Measurements from ENCODE around the gene RB1. TPM values are rescaled to one million over a fixed set of nuclear protein-coding genes. Genes with fewer than 3 reads are reported as not detected.
A peak's percentile ranks its signal among the peaks of the same experiment; 100 is the strongest.

Gene RB1
- total and polyA plus RNA-seq, 5 donors from 2014 or later = 18.8 to 24.6 (median 23.0) TPM

GRCh38 chr13:48496271-48497161 lies 193.0 kb downstream of the RB1 start:
- Histone ChIP-seq H3K4me3 (ENCODE audit: low read depth, low read length) (peak overlapping the region; percentile 32), H3K27ac (ENCODE audit: insufficient read depth, low read length, poor library complexity, severe bottlenecking) (peak overlapping the region; percentile 2), H3K4me1 (ENCODE audit: control insufficient read depth, insufficient read depth, low read length, poor library complexity, severe bottlenecking) (peaks cover 49% of the 10 kb centered on the region), H3K27me3 (ENCODE audit: control insufficient read depth, insufficient read depth, low read length) (no peaks in the 10 kb centered on the region), H3K9me3 (ENCODE audit: control insufficient read depth in 2 of 2, low read length in 2 of 2) (no peaks in the 10 kb centered on the region), H3K36me3 (ENCODE audit: control insufficient read depth, insufficient read depth, low read length) (peaks cover 4% of the 10 kb centered on the region)
- Mint-ChIP-seq H3K27me3 (no peaks in the 10 kb centered on the region), H3K9me3 (peaks cover 0 to 2% (median 0%) of the 10 kb centered on the region in 7 donors), H3K27ac (peak overlapping the region; percentile 11 to 72 (median 68)), H3K36me3 (peaks cover 10% of the 10 kb centered on the region), H3K4me3 (peak overlapping the region in 2 of 4 donors; percentile 10 to 13), H3K4me1 (peaks cover 8 to 44% (median 23%) of the 10 kb centered on the region in 4 donors)
- DNase-seq (peak in 1 of 3 donors; percentile 72), ATAC-seq (ENCODE audit: low read depth in 2 of 2) (no peak)

GRCh38 chr13:48497669-48498068 lies 194.1 kb downstream of the RB1 start:
- peaks cover 0 to 2% (median 0%) of the 10 kb centered on the region in 7 donors for H3K9me3 Mint-ChIP-seq
- H3K4me1 ChIP-seq (ENCODE audit: control insufficient read depth, insufficient read depth, low read length, poor library complexity, severe bottlenecking) = peaks cover 38% of the 10 kb centered on the region
- DNase-seq (no peak), ATAC-seq (ENCODE audit: low read depth in 2 of 2) (no peak)
- H3K27ac Mint-ChIP-seq = no peak overlapping the region
- no peaks in the 10 kb centered on the region for H3K27me3 ChIP-seq (ENCODE audit: control insufficient read depth, insufficient read depth, low read length)
- H3K4me3 ChIP-seq (ENCODE audit: low read depth, low read length) = no peak overlapping the region
- H3K27me3 Mint-ChIP-seq = no peaks in the 10 kb centered on the region
- H3K36me3 ChIP-seq (ENCODE audit: control insufficient read depth, insufficient read depth, low read length) = peaks cover 6% of the 10 kb centered on the region
- peaks cover 10% of the 10 kb centered on the region for H3K36me3 Mint-ChIP-seq
- H3K27ac ChIP-seq (ENCODE audit: insufficient read depth, low read length, poor library complexity, severe bottlenecking) = no peak overlapping the region
- no peaks in the 10 kb centered on the region for H3K9me3 ChIP-seq (ENCODE audit: control insufficient read depth in 2 of 2, low read length in 2 of 2)
- H3K4me3 Mint-ChIP-seq = no peak overlapping the region
- H3K4me1 Mint-ChIP-seq = peaks cover 10 to 44% (median 23%) of the 10 kb centered on the region in 4 donors

- no peak overlapping the region for H3K4me3 ChIP-seq (ENCODE audit: low read depth, low read length)
- H3K27ac ChIP-seq (ENCODE audit: insufficient read depth, low read length, poor library complexity, severe bottlenecking) = no peak overlapping the region
- H3K4me1 Mint-ChIP-seq = peaks cover 29 to 64% (median 45%) of the 10 kb centered on the region in 4 donors
- H3K27me3 ChIP-seq (ENCODE audit: control insufficient read depth, insufficient read depth, low read length) = no peaks in the 10 kb centered on the region
- peaks cover 38% of the 10 kb centered on the region for H3K4me1 ChIP-seq (ENCODE audit: control insufficient read depth, insufficient read depth, low read length, poor library complexity, severe bottlenecking)
- peak; percentile 24 to 40 for ATAC-seq (ENCODE audit: low read depth in 2 of 2)
- H3K36me3 Mint-ChIP-seq = peaks cover 10% of the 10 kb centered on the region
- peak in 1 of 3 donors; percentile 46 for DNase-seq
- H3K27me3 Mint-ChIP-seq = no peaks in the 10 kb centered on the region
- no peak overlapping the region for H3K4me3 Mint-ChIP-seq
- H3K9me3 Mint-ChIP-seq = peaks cover 0 to 5% (median 0%) of the 10 kb centered on the region in 7 donors
- H3K36me3 ChIP-seq (ENCODE audit: control insufficient read depth, insufficient read depth, low read length) = peaks cover 6% of the 10 kb centered on the region
- no peaks in the 10 kb centered on the region for H3K9me3 ChIP-seq (ENCODE audit: control insufficient read depth in 2 of 2, low read length in 2 of 2)
- H3K27ac Mint-ChIP-seq = peak overlapping the region in 1 of 3 donors; percentile 75
These were observed 197.2 kb downstream of the RB1 start for GRCh38 chr13:48500652-48501197.

DNA sequence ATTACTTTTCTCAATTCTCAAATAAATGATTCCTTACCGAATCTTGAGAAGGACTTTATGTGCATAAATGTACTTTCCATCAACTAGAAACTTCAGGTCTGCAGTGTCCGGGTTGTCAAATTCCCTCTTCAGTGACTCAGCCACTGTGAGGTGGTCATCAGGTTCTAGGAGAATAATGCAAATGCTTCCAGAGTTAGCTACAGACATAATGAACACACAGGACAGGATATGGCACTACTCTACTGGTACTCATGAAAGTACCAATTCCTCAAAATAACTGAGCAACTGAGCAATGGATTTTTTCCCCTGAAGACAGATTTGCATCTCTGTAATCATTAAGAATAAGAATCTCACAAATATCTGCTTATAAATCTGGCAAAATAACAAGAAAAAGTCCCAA lies 198.2 kb downstream of the RB1 start:
- Mint-ChIP-seq H3K4me3 (no peak overlapping the region), H3K27me3 (no peaks in the 10 kb centered on the region), H3K4me1 (peaks cover 33 to 64% (median 49%) of the 10 kb centered on the region in 4 donors), H3K36me3 (peaks cover 10% of the 10 kb centered on the region), H3K9me3 (peaks cover 0 to 5% (median 0%) of the 10 kb centered on the region in 7 donors), H3K27ac (peak overlapping the region in 2 of 3 donors; percentile 18 to 78)
- Histone ChIP-seq H3K4me3 (ENCODE audit: low read depth, low read length) (no peak overlapping the region), H3K27me3 (ENCODE audit: control insufficient read depth, insufficient read depth, low read length) (no peaks in the 10 kb centered on the region), H3K36me3 (ENCODE audit: control insufficient read depth, insufficient read depth, low read length) (peaks cover 6% of the 10 kb centered on the region), H3K27ac (ENCODE audit: insufficient read depth, low read length, poor library complexity, severe bottlenecking) (no peak overlapping the region), H3K9me3 (ENCODE audit: control insufficient read depth in 2 of 2, low read length in 2 of 2) (no peaks in the 10 kb centered on the region), H3K4me1 (ENCODE audit: control insufficient read depth, insufficient read depth, low read length, poor library complexity, severe bottlenecking) (peaks cover 39% of the 10 kb centered on the region)
- no peak for DNase-seq
- no peak for ATAC-seq (ENCODE audit: low read depth in 2 of 2)

- peaks cover 26 to 64% (median 46%) of the 10 kb centered on the region in 4 donors for H3K4me1 Mint-ChIP-seq
- no peak overlapping the region for H3K27ac ChIP-seq (ENCODE audit: insufficient read depth, low read length, poor library complexity, severe bottlenecking)
- H3K4me3 Mint-ChIP-seq = no peak overlapping the region
- peaks cover 6% of the 10 kb centered on the region for H3K36me3 ChIP-seq (ENCODE audit: control insufficient read depth, insufficient read depth, low read length)
- H3K4me1 ChIP-seq (ENCODE audit: control insufficient read depth, insufficient read depth, low read length, poor library complexity, severe bottlenecking) = peaks cover 37% of the 10 kb centered on the region
- H3K4me3 ChIP-seq (ENCODE audit: low read depth, low read length) = no peak overlapping the region
- peaks cover 10% of the 10 kb centered on the region for H3K36me3 Mint-ChIP-seq
- peak overlapping the region in 1 of 3 donors; percentile 95 for H3K27ac Mint-ChIP-seq
- H3K27me3 ChIP-seq (ENCODE audit: control insufficient read depth, insufficient read depth, low read length) = no peaks in the 10 kb centered on the region
- H3K9me3 ChIP-seq (ENCODE audit: control insufficient read depth in 2 of 2, low read length in 2 of 2) = no peaks in the 10 kb centered on the region
- ATAC-seq (ENCODE audit: low read depth in 2 of 2) (no peak), DNase-seq (no peak)
- no peaks in the 10 kb centered on the region for H3K27me3 Mint-ChIP-seq
- H3K9me3 Mint-ChIP-seq = peaks cover 0 to 5% (median 0%) of the 10 kb centered on the region in 7 donors
These were observed 199.2 kb downstream of the RB1 start for GRCh38 chr13:48502601-48503319.

DNA sequence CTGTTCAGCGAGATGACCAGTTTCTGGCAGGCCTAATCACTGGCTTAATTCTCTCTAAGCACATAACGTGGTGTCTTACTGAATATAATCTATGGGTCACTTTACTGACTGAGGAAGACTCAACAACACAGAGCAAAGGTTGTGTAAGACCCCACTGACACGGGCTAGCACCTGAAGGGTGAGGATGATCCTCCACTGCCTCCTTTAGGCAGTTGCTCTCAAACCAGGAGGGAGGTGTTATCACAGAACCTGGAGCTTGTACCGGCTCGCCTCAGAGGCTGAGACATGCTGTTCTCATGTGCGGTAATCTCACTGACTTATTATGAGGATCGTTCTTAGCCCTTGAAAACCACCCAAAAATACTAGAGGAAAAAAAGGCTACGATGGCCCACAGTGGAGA lies 201.1 kb downstream of the RB1 start:
- Mint-ChIP-seq H3K27me3 (no peaks in the 10 kb centered on the region), H3K9me3 (peaks cover 0 to 3% (median 0%) of the 10 kb centered on the region in 7 donors), H3K4me3 (peak overlapping the region in 3 of 4 donors; percentile 1 to 62 (median 48)), H3K36me3 (peaks cover 7% of the 10 kb centered on the region), H3K4me1 (peaks cover 26 to 65% (median 42%) of the 10 kb centered on the region in 4 donors), H3K27ac (peak overlapping the region; percentile 82 to 95 (median 83))
- Histone ChIP-seq H3K4me3 (ENCODE audit: low read depth, low read length) (no peak overlapping the region), H3K27me3 (ENCODE audit: control insufficient read depth, insufficient read depth, low read length) (no peaks in the 10 kb centered on the region), H3K9me3 (ENCODE audit: control insufficient read depth in 2 of 2, low read length in 2 of 2) (no peaks in the 10 kb centered on the region), H3K36me3 (ENCODE audit: control insufficient read depth, insufficient read depth, low read length) (peaks cover 6% of the 10 kb centered on the region), H3K4me1 (ENCODE audit: control insufficient read depth, insufficient read depth, low read length, poor library complexity, severe bottlenecking) (peaks cover 37% of the 10 kb centered on the region), H3K27ac (ENCODE audit: insufficient read depth, low read length, poor library complexity, severe bottlenecking) (no peak overlapping the region)
- no peak for ATAC-seq (ENCODE audit: low read depth in 2 of 2)
- DNase-seq = no peak

DNA sequence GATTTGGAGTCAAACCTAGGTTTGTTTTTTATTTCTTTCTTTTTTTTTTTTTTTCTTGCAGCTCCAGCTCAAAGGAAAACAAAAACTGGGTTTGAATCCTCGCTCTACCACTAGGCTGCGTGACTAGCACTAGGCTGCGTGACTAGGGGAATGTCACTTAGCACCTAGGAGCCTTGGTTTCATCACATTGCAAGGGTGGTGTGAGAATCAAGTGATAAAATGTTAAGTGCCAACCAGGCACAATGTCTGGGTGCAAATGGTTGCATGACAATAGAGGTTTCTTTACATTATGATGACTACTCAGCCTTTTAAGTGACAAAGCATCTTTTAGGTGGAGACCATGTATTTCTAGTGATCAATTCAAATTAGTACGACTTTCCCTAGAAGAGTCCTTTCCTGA lies 201.5 kb downstream of the RB1 start:
- Histone ChIP-seq H3K36me3 (ENCODE audit: control insufficient read depth, insufficient read depth, low read length) (peaks cover 6% of the 10 kb centered on the region), H3K27ac (ENCODE audit: insufficient read depth, low read length, poor library complexity, severe bottlenecking) (peak overlapping the region; percentile 75), H3K27me3 (ENCODE audit: control insufficient read depth, insufficient read depth, low read length) (no peaks in the 10 kb centered on the region), H3K4me1 (ENCODE audit: control insufficient read depth, insufficient read depth, low read length, poor library complexity, severe bottlenecking) (peaks cover 37% of the 10 kb centered on the region), H3K4me3 (ENCODE audit: low read depth, low read length) (peak overlapping the region; percentile 52), H3K9me3 (ENCODE audit: control insufficient read depth in 2 of 2, low read length in 2 of 2) (no peaks in the 10 kb centered on the region)
- no peak for ATAC-seq (ENCODE audit: low read depth in 2 of 2)
- peaks cover 0 to 3% (median 0%) of the 10 kb centered on the region in 7 donors for H3K9me3 Mint-ChIP-seq
- peaks cover 7% of the 10 kb centered on the region for H3K36me3 Mint-ChIP-seq
- H3K4me3 Mint-ChIP-seq = peak overlapping the region; percentile 48 to 87 (median 84)
- peak in 1 of 3 donors; percentile 27 for DNase-seq
- no peaks in the 10 kb centered on the region for H3K27me3 Mint-ChIP-seq
- H3K27ac Mint-ChIP-seq = peak overlapping the region; percentile 83 to 97 (median 95)
- H3K4me1 Mint-ChIP-seq = peaks cover 26 to 67% (median 45%) of the 10 kb centered on the region in 4 donors
